ENCODE results near the gene ARMC5. TPM values are rescaled to one million over a fixed set of nuclear protein-coding genes. Genes with fewer than 3 reads are reported as not detected.
"Not testable (repeated sequence)": the region's sequence is repeated elsewhere in the genome, so short reads cannot be mapped to it uniquely, and the experiment has no call there.

The ARMC5 gene, protein sequence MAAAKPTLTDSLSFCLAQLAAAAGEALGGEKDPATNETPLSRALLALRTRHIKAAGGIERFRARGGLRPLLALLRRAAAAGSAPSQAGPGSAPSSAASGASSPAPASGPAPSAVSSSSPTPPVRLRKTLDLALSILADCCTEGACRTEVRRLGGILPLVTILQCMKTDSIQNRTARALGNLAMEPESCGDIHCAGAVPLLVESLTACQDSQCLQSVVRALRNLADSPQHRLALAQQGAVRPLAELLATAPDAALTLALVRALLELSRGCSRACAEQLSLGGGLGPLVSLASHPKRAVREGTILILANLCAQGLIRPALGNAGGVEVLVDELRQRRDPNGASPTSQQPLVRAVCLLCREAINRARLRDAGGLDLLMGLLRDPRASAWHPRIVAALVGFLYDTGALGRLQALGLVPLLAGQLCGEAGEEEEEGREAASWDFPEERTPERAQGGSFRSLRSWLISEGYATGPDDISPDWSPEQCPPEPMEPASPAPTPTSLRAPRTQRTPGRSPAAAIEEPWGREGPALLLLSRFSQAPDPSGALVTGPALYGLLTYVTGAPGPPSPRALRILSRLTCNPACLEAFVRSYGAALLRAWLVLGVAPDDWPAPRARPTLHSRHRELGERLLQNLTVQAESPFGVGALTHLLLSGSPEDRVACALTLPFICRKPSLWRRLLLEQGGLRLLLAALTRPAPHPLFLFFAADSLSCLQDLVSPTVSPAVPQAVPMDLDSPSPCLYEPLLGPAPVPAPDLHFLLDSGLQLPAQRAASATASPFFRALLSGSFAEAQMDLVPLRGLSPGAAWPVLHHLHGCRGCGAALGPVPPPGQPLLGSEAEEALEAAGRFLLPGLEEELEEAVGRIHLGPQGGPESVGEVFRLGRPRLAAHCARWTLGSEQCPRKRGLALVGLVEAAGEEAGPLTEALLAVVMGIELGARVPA
- 9.5 TPM for polyA plus RNA-seq

DNA sequence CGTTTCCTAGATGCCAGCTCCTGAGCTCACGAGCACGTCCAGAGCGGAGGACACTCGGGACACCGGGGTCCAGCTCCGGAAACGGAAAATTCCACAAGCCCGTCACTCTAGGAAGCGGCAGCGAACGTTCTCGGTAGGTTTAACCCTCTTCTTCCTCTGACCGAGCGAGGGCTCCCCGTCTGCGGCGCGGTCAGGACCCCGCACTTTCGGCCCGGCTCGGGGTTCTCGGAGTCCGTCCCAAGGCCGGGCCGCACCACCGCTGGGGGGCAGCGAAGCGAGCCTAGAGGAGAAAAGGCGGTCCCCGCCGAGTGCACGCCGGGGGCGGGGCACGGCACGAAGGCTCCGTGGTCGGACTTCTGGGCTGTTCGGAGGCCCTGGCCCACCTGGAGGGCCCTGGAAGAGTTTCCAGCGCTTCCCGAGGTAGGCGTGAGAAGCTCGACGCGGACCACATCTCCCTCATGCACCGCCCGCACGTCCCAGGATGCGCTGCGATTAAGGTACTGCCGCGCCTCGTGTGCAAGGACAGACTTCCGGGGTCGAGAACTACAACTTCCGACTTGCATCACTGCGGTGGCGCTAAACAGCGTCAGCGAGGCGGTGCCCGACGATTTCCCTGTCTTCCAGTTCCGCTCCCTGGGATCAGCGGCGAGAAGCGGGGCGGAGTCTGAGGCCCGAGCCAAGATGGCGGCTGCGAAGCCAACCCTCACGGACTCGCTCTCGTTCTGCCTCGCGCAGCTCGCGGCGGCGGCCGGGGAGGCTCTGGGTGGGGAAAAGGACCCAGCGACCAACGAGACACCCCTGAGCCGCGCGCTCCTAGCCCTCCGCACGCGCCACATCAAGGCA is at the start of gene ARMC5:
Gene ARMC5 (plus strand): TSS at position 658 of the 843 bp plus-strand sequence. CDS start 24 bp downstream, at position 682.
- Mint-ChIP-seq H3K9me3 (no peaks in the 10 kb centered on the region), H3K27ac (peak within 1 kb of the TSS; percentile 94 to 99 (median 98)), H3K27me3 (no peaks in the 10 kb centered on the region), H3K4me3 (peak within 1 kb of the TSS; percentile 93 to 98 (median 95)), H3K4me1 (peaks cover 17 to 38% (median 26%) of the 10 kb centered on the region in 3 donors), H3K36me3 (peaks cover 5% of the 10 kb centered on the region)

DNA sequence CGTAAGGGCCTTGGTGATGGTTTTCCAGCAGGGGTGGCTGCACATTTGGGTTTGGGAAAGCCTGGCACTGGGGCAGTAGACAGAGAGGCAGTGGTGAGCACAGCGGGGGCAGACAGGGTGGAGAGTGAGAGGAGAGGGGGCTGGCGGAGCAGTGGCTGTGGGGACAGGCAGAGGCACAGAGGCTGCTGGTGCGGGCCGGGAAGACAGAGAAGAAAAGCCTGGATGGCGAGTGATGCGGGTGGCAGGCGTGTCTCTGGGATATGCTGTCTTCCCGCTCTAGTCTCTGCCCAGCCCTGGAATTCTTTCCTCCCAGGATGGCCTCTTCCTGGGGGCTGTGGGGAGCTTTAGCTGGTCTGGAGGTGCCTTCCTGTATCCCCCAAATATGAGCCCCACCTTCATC is 49.2 kb upstream of the ARMC5 start:
- peaks cover 0 to 10% (median 10%) of the 10 kb centered on the region in 3 donors for H3K4me1 Mint-ChIP-seq
- no peak overlapping the region for H3K4me3 Mint-ChIP-seq
- no peaks in the 10 kb centered on the region for H3K9me3 Mint-ChIP-seq
- H3K27ac Mint-ChIP-seq = no peak overlapping the region
- H3K36me3 Mint-ChIP-seq = no peaks in the 10 kb centered on the region
- peaks cover 14% of the 10 kb centered on the region for H3K27me3 Mint-ChIP-seq

DNA sequence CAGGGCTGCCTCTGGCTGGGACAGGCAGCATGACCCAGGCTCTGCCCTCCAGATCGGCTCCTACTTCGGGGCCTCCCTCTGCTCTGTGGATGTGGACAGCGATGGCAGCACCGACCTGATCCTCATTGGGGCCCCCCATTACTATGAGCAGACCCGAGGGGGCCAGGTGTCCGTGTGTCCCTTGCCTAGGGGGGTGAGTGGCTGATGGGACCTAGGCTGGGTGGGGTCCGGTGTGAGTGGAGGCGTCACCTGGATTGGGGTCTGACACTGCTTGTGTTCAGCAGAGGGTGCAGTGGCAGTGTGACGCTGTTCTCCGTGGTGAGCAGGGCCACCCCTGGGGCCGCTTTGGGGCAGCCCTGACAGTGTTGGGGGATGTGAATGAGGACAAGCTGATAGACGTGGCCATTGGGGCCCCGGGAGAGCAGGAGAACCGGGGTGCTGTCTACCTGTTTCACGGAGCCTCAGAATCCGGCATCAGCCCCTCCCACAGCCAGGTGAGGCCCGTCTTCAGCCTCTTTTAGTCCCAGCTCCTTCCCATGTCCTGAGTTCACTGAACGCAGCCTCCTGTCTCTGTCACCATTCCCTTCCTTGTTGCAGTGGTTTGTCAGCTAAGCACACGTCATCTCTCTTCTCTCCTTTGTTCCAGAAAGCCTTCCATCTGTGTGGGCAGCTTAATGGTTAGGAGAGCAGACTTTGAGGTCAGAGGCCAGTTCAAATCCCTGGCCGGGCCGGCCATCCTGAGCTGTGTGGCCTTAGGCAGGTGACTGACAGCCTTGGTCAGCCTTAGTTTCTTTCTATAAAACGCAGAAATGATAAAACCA is 48.1 kb upstream of the ARMC5 start:
- no peaks in the 10 kb centered on the region for H3K36me3 Mint-ChIP-seq
- H3K4me1 Mint-ChIP-seq = peaks cover 0 to 14% (median 10%) of the 10 kb centered on the region in 3 donors
- no peaks in the 10 kb centered on the region for H3K9me3 Mint-ChIP-seq
- H3K4me3 Mint-ChIP-seq = no peak overlapping the region
- H3K27me3 Mint-ChIP-seq = peaks cover 14% of the 10 kb centered on the region
- no peak overlapping the region for H3K27ac Mint-ChIP-seq

DNA sequence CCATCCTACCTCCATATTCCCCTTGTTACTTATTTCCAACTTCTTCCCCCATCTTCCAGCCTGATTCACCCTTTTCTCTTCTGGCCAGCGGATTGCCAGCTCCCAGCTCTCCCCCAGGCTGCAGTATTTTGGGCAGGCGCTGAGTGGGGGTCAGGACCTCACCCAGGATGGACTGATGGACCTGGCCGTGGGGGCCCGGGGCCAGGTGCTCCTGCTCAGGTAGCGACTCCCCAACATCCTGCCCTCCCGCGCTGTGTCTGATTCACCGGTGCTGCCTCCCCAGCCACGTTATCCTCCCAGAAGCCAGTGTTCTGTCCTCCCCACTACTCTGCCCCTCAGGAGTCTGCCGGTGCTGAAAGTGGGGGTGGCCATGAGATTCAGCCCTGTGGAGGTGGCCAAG is 46.6 kb upstream of the ARMC5 start:
- H3K9me3 Mint-ChIP-seq = peaks cover 0 to under 1% (median 0%) of the 10 kb centered on the region in 3 donors
- H3K27ac Mint-ChIP-seq = no peak overlapping the region
- H3K4me1 Mint-ChIP-seq = peaks cover 0 to 14% (median 8%) of the 10 kb centered on the region in 3 donors
- no peak overlapping the region for H3K4me3 Mint-ChIP-seq
- peaks cover 14% of the 10 kb centered on the region for H3K27me3 Mint-ChIP-seq
- H3K36me3 Mint-ChIP-seq = no peaks in the 10 kb centered on the region

DNA sequence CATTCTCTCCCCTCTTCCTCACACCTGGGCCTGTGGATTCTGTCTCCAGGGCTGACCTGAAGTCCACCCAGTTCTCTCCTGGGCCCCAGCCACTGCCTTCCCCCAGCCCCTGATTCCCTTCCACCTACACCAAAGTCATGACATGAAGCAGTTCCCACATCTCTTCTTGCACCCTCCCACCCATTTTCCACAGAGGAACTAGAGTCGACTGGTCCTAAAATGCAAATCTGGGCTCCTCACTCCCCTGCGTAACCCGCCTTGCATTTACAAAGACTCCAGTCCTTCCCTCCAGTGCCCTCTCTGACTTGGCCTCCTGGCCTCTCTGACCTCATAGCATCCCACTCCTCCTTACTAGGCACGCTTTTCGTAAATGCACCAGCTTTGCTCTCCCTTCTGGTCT is 45.9 kb upstream of the ARMC5 start:
- Mint-ChIP-seq H3K27ac (peak overlapping the region in 1 of 3 donors; percentile 59), H3K36me3 (no peaks in the 10 kb centered on the region), H3K4me3 (no peak overlapping the region), H3K27me3 (peaks cover 14% of the 10 kb centered on the region), H3K4me1 (peaks cover 0 to 14% (median 8%) of the 10 kb centered on the region in 3 donors), H3K9me3 (peaks cover 0 to 4% (median 3%) of the 10 kb centered on the region in 3 donors)

DNA sequence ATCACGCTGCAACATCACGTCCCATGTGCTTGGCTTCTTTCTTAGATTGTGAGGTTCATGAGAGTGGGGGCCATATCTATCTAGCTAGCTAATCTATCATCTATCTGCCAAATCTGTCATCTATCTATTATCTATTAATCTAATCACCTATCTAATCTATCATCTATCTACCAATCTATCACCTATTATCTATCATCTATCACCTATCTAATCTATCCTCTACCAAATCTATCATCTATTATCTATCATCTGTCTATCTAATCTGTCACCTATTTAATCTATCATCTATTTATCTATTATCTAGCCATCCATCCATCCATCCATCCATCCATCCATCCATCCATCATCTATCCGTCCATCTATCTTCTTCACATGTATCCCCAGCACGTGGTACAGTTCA is 45.4 kb upstream of the ARMC5 start:
- Mint-ChIP-seq H3K4me1 (peaks cover 0 to 14% (median 5%) of the 10 kb centered on the region in 3 donors), H3K27me3 (peaks cover 10% of the 10 kb centered on the region), H3K27ac (no peak overlapping the region), H3K9me3 (peaks cover 0 to 4% (median 3%) of the 10 kb centered on the region in 3 donors), H3K36me3 (no peaks in the 10 kb centered on the region), H3K4me3 (no peak overlapping the region)

DNA sequence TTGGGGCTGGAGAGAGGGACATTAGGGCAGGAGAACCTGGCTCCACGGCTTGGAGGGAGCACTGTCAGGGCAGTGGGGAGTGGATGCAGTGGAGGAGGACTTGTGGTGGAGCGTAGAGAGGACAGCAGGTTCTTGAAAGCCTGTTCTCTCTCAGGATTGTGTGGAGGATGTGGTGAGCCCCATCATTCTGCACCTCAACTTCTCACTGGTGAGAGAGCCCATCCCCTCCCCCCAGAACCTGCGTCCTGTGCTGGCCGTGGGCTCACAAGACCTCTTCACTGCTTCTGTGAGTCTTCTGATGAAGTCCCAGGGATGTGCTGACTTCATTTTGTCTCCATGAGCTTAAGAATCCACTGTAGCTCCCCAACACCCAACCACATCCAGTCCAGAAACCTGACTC is 44.6 kb upstream of the ARMC5 start:
- Mint-ChIP-seq H3K4me3 (no peak overlapping the region), H3K27ac (no peak overlapping the region), H3K4me1 (peaks cover 0 to 14% (median 5%) of the 10 kb centered on the region in 3 donors), H3K9me3 (peaks cover 0 to 4% (median 3%) of the 10 kb centered on the region in 3 donors), H3K27me3 (peaks cover 10% of the 10 kb centered on the region), H3K36me3 (no peaks in the 10 kb centered on the region)

DNA sequence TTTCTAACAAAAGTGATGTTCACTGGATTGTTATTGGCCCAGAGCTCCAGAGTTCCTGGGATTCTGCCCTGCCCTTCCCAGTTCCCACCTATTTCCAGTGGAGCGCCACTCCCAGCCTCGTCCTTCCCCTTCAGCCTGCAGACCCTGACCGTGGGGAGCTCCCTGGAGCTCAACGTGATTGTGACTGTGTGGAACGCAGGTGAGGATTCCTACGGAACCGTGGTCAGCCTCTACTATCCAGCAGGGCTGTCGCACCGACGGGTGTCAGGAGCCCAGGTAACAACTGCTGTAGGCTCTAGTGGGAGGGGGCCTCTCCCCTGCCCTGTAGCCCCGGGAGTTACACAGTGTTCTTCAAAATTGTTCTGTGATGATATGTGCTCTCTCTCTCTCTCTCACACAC is 42.9 kb upstream of the ARMC5 start:
- Mint-ChIP-seq H3K4me1 (peaks cover 0 to 14% (median 5%) of the 10 kb centered on the region in 3 donors), H3K27me3 (peaks cover 8% of the 10 kb centered on the region), H3K36me3 (no peaks in the 10 kb centered on the region), H3K4me3 (no peak overlapping the region), H3K27ac (peak overlapping the region in 1 of 3 donors; percentile 51), H3K9me3 (peaks cover 0 to 4% (median 3%) of the 10 kb centered on the region in 3 donors)

DNA sequence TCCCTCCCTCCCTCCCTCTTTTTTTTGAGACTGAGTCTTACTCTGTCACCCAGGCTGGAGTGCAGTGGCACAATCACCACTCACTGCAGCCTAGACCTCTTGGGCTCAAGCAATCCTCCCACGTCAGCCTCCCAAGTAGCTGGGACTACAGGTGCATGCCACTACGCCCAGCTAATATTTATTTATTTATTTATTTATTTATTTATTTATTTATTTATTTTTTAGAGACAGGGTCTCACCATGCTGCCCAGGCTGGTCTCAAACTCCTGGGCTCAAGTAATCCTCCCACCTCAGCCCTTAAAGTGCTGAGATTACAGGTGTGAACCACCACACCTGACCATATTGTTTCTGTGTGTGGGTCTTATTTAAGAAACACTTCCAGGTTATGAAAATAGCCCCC is 42.3 kb upstream of the ARMC5 start:
- not testable (repeated sequence) for H3K27me3 Mint-ChIP-seq, H3K9me3 Mint-ChIP-seq, H3K4me3 Mint-ChIP-seq, H3K27ac Mint-ChIP-seq, H3K36me3 Mint-ChIP-seq
- H3K4me1 Mint-ChIP-seq = peaks cover 0 to 14% (median 5%) of the 10 kb centered on the region in 3 donors

DNA sequence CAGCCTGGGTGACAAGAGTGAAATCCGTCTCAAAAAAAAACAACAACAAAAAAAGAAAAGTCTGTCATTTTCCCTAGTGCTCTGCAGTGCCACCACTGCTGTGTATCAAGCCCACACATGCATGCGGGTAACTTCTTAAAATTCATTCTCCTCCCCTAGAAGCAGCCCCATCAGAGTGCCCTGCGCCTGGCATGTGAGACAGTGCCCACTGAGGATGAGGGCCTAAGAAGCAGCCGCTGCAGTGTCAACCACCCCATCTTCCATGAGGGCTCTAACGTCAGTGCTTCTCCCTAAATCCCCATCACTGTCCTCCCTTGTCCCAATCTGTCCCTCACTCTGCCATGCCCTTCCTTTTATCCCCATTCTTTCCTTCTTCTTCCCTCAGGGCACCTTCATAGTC is 41.4 kb upstream of the ARMC5 start:
- H3K9me3 Mint-ChIP-seq = peaks cover 0 to 6% (median 3%) of the 10 kb centered on the region in 3 donors
- H3K36me3 Mint-ChIP-seq = no peaks in the 10 kb centered on the region
- H3K27ac Mint-ChIP-seq = peak overlapping the region in 2 of 3 donors; percentile 20 to 73
- H3K4me1 Mint-ChIP-seq = peaks cover 0 to 12% (median 4%) of the 10 kb centered on the region in 3 donors
- no peak overlapping the region for H3K4me3 Mint-ChIP-seq
- H3K27me3 Mint-ChIP-seq = peaks cover 5% of the 10 kb centered on the region

DNA sequence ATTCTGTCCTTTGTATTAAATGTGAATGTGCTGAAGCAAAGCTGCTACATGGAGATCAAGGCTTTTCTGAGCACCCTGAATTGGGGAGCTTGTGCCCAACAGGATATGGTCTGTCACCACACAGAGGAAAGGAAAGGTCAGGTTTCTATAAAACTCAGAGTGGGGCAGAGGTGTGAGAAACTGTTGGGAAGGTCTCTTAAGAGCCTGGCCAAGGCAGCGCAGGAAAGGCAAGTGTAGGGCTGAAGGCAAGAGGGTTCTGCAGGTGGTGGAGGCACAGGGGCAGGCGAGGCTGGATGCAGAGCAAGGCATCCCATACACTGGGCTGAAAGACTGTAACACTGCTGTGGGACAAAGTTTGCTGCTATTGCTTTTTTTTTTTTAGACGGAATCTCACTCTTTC is 39.3 kb upstream of the ARMC5 start:
- H3K4me3 Mint-ChIP-seq = peak overlapping the region in 1 of 4 donors; percentile 65
- H3K27me3 Mint-ChIP-seq = peaks cover 10% of the 10 kb centered on the region
- H3K27ac Mint-ChIP-seq = no peak overlapping the region
- H3K9me3 Mint-ChIP-seq = peaks cover 0 to 6% (median 3%) of the 10 kb centered on the region in 3 donors
- H3K36me3 Mint-ChIP-seq = no peaks in the 10 kb centered on the region
- H3K4me1 Mint-ChIP-seq = peaks cover 0 to 3% (median 1%) of the 10 kb centered on the region in 3 donors

DNA sequence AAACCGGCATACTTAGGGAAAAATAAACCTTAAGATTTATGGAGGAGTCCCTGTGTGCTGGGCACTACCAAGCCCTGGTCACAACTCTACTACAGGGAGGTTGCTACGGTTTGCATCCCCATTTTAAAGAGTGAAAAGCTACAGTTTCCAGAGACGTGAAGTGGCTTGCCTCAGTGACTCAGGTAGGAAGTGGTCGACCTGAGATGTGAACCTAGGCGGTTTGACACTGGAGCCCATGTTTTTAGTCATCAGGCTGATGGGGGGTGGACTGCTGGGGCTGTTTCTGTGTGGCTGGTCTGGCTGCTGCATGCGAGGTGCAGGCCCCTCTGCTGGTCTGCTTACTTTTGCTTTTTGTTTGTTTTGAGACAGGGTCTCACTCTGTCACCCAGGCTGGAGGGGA is 37.7 kb upstream of the ARMC5 start:
- Mint-ChIP-seq H3K4me3 (no peak overlapping the region), H3K27me3 (peaks cover 16% of the 10 kb centered on the region), H3K27ac (no peak overlapping the region), H3K9me3 (peaks cover 0 to 6% (median 3%) of the 10 kb centered on the region in 3 donors), H3K4me1 (peaks cover 0 to 4% (median 0%) of the 10 kb centered on the region in 3 donors), H3K36me3 (no peaks in the 10 kb centered on the region)

DNA sequence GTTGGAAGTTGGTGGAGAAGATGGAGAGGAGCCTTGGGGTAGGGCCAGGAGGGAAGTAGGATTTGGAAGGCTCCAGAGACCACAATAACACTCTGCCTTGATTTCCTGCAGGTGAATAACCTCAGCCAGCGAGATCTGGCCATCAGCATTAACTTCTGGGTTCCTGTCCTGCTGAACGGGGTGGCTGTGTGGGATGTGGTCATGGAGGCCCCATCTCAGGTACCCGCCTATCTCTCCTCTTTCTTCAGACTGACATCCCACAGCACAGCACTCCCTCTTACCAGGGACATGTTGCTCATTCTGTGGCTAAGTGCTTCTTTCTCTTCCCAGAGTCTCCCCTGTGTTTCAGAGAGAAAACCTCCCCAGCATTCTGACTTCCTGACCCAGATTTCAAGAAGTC is 36.1 kb upstream of the ARMC5 start:
- no peak overlapping the region for H3K27ac Mint-ChIP-seq
- peaks cover 16% of the 10 kb centered on the region for H3K27me3 Mint-ChIP-seq
- H3K9me3 Mint-ChIP-seq = peaks cover 0 to 2% (median 0%) of the 10 kb centered on the region in 3 donors
- H3K4me3 Mint-ChIP-seq = no peak overlapping the region
- no peaks in the 10 kb centered on the region for H3K36me3 Mint-ChIP-seq
- H3K4me1 Mint-ChIP-seq = peaks cover 0 to 4% (median 0%) of the 10 kb centered on the region in 3 donors

Data from IgD-negative memory B cell (primary cell).